HCT116 (cell line): Measurements from ENCODE around the gene LBR.

ENCODE experiments used
- CEBPB ChIP-seq: IDR thresholded peaks from 2 replicates; pipeline ENCODE4 v1.6.1; 2012; ENCODE audit warnings: low read depth
- POLR2A ChIP-seq: IDR thresholded peaks from 2 replicates; pipeline ENCODE4 v1.7.0; 2011; ENCODE audit warnings: borderline replicate concordance; ENCODE audit not compliant: insufficient read depth, insufficient read length; ENCODE audit errors: extremely low read depth
- SIN3A ChIP-seq: IDR thresholded peaks from 2 replicates; pipeline ENCODE4 v1.6.1; 2012; ENCODE audit warnings: low read depth

DNA sequence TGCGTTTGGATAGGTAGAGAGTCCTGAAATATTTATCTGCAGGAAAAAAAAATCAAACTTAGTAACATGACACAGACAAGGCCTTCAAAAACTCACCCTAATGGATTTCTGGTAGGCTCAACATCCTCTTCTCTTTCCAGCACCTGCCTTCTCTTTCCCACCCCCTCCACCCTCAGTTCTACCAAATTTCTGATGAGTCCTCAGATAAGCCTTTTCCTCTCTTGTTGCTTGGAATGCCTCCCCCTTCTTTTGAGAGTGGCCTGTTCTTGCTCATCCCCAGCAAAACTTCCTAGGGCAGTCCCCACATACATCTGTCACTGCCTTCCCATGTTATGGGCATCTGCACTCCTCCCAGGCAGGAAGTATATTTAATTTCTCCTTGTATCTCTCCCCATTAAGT, 7.6 kb upstream of the LBR start:
- TF ChIP-seq SIN3A (no peak), POLR2A (no peak), CEBPB (no peak)
